HG02798 (cell line): ENCODE measurements around the gene UBE2L3.
A peak's percentile ranks its signal among the peaks of the same experiment; 100 is the strongest.
"Not testable (repeated sequence)": the region's sequence is repeated elsewhere in the genome, so short reads cannot be mapped to it uniquely, and the experiment has no call there.

ENCODE experiments used
- ATAC-seq: cut with Tn5 transposase; IDR thresholded peaks from one replicate; pipeline ENCODE4 v1.9.1; 2021; ENCODE audit warnings: mild to moderate bottlenecking; ENCODE audit not compliant: unreplicated experiment, poor library complexity

The UBE2L3 gene

DNA sequence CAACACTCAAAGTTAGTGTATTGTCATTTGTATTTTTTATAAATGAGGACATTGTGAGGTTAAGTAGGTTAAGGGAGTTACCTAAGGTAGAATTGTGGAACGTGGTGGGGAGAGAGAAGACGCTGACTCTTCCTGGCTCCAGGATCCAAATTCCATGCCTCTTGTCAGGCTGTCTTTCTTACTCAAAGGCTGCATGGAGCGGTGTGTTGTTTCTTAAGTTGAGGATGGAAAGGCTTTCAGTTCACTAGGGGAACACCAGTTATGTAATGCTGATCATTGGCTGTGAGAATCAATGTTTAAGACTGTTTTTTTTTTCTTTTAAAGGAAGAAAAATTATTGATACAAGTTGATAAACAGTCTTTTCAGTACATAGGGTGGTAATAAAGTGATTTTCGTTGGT lies 2.9 kb downstream of the UBE2L3 start:
- ATAC-seq, result no peak

DNA sequence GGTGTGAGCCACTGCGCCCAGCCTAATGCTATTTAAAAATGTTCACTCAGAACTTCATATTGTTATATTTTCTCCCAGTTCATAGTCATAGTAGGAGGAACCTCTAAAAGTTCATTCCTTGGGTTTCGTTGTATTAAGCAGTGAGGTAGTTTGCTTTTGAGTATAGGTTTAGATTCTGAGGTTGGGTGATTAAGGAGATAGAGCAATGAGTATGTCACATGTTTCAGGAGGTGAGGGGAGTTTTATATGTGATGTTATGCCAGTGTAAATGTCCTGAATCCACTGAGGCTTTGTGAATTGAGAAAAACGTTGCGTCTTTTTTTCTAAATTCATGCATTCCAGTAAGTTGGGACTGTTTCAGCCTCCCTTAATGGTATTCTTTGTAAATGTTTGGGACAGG lies 4.2 kb downstream of the UBE2L3 start:
- no peak for ATAC-seq

DNA sequence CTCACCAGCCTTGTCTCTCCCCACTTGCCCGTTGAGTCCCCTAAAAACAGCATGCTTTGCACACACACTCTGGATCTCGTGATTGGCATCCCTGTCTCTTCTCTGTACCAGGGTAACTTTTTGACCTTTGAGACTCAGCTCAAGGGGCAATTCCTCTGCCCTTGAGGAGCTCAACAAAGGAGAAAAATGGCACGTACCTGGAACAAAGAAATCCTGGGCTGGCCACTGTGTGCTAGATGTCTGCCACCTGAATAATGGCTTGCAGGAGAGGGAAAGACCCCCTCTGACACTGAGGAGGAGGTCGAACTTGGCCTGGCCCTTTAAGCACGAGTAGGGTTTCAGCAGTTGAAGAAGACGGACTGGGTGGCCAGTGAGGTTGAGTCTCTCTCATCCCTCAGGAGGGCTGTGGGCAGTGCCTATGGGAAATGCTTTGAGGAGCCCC lies 5.8 kb downstream of the UBE2L3 start:
- ATAC-seq, result no peak

DNA sequence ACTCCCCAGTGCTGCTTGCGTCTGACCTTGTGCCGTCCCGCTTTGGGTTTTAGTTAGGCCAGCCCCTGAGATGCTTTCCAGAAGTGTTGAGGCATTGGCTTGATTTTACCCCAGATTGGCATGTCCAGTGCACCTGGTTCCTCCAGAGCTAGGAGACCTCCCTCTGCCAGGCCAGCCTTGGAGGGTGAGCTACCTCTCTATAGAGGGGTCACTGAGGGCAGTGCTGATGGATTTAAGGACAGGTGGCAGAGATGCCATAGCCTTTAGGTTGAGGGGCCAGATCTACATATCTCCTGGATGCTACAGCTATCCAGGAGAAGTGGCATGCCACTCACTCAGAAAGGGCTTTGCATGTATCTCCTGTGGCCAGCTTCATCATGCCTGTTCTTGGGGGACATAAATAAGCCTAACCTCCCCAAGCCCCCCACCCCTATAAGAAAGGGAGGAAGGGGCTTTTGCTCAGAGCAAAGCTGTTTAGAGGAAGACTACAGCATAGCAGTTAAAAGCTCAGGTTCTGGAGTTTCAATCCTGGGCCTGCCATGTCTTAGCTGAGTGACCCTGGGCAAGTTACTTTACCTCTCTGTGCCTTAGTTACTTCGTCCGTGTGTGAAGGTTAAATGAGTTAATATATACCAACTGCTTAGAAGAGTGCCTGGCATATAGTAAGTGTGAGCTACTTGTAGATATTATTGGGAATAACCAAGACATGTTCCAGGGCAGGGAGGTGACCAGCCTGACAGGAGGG lies 6.4 kb downstream of the UBE2L3 start:
- no peak for ATAC-seq

DNA sequence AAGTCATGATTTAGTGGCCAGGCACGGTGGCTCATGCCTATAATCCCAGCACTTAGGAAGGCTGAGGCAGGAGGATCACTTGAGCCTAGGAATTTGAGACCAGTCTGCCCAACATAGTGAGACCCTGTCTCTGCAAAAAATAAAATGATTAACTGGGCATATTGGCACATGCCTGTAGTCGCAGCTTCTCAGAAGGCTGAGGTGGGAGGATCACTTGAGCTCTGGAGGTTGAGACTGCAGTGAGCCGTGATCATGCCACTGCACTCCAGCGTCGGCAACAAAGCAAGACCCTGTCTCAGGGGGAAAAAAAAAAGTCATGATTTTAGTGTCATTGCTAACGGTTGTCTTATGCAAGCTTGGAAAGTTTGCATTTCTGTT lies 11.9 kb downstream of the UBE2L3 start:
- ATAC-seq, result no peak

DNA sequence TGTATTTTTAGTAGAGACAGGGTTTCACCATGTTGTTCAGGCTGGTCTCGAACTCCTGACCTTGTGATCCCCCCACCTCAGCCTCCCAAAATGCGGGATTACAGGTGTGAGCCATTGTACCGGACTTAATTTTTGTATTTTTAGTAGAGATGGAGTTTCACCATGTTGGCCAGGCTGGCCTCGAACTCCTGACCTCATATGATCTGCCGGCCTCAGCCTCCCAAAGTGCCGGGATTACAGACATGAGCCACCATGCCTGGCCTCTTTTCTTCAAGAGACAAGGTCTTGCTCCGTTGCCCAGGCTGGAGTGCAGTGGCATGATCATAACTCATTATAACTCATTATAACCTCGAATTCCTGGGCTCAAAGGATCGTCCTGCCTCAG lies 13.1 kb downstream of the UBE2L3 start:
- not testable (repeated sequence) for ATAC-seq

DNA sequence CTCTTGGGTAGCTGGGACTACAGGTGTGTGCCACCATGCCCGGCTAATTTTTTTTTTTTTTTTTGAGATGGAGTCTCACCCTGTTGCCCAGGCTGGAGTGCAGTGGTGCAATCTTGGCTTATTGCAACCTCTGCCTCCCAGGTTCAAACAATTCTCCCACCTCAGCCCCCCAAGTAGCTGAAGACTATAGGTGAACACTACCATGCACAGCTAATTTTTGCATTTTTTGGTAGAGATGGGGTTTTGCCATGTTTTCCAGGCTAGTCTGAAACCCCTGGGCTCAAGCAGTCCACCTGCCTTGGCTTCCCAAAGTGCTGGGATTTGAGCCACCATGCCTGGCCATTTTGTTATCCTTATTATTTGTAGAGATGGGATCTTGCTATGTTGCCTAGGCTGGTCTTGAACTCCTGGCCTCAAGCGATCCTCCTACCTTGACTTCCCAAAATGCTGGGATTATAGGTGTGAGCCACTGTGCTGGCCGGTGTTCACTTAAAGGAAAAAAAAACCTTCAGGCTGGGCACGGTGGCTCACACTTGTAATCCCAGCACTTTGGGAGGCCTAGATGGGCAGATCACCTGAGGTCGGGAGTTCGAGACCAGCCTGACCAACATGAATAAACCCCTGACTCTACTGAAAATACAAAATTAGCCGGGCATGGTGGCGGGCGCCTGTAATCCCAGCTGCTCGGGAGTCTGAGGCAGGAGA lies 13.6 kb downstream of the UBE2L3 start:
- not testable (repeated sequence) for ATAC-seq

DNA sequence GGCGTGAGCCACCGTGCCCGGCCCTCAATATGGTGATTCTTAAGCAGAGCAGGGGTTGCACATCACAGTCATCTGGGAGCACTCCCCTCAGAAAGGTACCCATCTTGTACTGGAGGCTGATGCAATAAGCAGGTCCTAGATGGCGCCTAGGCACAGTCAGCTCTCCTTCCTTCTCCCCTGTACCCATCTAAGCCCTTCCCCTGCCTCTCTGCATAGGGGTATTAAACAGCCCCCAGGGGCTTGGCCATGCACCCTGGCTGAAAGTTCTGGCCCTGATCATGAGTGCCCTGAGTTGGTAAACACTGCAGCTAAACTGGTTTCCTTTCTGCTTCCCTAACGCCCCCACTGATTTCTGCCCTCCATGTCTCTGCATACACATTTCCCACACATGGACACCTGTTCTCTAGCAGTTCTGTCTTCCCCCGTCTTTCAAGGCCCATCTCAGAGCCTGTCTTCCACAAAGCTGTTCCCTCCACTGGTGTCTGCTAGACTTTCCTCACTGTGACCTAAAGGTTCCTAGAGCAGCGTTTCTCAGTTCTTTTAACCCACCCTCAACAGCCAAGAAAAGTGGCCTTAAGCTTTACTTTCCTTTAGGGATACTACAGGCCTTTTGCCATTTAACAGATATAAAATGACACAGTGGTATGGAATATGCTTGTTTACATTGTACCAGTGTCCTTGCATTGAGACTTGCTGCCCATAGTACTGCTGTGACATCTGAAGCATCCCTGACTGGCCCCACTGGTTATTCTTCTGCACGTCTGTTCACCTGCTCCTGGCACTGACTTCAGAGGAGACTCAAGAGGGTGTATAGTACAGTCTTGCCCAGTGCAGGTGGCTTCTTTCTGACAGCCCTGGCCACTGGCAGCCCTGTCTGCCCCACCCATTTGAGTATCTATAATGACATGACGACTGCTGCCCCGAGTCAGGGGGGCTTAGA lies 15.6 kb downstream of the UBE2L3 start:
- no peak for ATAC-seq

DNA sequence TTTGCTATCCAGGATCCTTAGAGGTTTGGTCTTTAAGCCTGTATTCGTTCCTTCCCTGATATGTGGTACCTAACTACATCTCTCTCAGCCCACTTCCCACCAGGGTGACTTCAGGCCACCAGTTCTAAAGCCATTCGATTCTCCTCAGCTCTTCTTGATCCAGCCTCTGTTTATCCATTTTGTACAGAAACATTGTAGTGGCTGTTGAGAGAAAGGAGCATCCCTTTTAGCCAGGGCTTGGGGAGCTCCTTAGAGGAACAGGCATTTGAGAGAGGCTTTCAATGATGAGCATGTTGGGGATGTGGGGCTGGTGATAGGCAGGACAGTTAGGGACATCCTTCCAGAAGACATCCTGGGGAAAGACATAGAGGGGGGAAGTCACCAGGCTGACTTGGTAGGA lies 17.9 kb downstream of the UBE2L3 start:
- no peak for ATAC-seq

DNA sequence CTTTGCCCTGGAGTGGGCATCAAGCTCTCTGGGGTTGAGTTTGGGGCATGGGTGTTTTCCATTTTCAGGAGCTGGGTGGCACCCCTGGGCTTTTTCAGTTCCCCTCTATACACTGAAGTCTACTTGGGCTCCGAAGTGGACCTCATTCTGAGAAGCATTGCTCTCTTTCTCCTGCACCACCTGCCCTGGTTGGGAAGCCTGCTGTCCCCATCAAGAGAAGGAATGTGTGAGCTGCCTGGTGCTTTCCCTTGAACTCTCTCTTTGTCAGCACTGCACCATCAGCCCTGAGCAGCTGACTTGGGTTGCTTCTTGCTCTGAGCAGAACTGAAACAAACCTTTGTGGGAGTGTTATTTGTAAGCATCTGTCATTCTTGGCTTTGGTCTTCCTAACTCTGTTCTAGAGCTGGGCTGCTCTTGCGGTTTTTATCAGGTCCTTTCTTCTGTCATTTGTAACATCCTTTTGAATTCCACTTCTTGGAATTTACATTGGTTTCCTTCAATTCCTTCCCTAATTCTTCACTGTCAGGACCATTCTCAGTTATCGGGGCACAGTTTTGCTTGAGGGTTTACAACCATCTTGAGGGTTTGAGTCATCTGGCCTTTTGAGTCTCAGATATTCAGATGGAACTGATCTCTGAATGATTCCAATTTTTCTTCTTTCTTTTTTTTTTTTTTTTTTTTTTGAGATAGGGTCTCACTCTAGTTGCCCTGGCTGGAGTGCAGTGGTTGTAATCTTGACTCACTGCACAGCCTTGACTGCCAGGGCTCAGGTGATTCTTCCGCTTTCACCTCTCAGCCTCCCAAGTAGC lies 20.5 kb downstream of the UBE2L3 start:
- ATAC-seq, result peak; percentile 89

DNA sequence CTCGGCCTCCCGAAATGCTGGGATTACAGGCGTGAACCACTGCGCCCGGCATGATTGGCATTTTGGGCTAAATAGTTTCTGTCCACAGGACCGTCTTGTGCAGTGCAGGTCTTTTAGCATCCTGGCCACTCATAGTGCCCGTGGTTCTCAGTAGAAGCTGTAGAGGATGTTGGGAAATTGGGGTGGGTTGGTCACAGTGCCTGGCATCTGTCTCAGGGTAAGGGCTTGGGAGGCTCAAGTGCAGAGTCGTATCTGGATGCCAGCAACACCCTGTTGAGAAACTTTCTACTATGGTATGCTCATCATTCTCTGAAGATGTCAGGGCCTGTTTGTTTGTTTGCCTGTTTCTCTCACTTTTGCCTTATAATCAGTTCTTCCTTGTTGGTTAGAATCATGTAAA lies 21.9 kb downstream of the UBE2L3 start:
- no peak for ATAC-seq

DNA sequence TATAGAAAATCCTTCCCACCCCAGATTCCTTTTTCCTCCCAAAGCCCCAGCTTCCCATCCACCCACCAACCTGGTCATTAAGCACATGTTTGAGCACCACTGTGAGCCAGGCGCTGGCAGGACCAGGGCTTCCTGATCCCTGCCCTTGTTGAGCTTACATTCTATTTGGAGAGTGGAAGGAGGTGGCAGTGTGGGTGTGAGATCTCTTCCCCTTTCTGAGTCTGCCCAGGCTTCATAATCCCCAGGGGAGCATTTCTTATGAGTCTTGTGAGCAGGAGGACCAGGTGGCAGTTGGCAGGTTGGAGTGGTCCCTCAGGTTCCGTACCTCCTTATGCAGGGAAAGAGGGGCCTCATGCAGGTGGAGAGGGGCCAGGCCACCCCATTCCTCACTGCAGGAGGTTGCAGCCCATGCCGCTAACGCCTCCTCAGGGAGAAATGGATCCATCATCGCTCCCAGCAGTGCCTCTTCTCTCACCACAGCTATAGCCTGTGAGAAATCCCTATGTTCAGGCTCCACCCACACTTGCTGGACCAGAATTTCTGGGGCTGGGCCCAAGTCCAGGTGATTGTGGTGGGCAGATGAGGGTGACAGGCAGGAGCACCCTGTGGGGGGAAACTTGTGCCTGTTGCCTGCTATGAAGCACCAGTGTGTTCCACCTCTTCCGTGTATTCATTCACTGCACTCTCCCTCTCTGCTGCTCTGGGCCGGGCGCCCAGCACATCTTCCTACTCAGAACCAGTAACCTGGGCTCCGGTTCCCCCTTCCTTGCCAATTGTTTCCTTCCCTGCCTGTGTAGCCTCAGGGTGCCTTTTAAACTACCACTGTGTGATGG lies 23.5 kb downstream of the UBE2L3 start:
- ATAC-seq, result no peak

DNA sequence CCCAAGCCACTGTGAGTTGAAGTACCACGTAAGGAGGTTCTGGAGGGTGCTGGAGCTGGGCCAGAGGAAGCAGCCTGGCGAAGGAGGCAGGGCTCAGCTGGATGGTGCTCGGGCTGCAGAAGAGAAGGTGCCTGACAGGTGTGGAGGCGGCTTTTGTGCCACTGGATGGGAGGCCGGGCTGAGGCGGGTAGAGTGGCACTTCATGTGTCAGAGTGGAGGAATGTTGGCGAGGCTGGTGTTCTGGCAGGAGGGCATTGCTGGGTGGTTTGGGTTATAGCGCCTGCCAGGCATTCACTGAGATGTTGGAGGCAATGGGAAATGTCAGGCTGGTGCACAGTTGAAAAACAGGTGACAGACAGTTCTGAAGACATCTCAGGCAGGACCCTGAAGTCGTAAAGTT lies 24.2 kb downstream of the UBE2L3 start:
- no peak for ATAC-seq

DNA sequence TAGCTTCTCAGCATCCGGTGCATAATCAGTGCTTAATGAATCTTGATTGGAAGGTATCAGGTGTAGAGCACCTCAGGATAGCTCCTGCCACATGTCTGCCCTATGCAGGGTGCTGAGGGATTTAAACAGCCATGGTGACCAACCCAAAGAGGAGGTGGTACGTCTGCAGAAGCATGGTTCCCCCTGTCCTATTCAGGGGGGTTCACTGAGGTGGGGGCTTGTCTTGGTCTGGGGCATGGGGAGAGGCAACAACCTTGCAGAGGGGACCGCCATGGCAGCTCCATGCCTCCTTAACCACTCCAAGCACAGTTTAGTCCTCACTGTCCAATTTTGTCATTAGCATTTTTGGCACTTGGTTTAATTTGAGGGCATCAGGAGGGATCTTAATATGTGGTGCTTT lies 24.9 kb downstream of the UBE2L3 start:
- ATAC-seq, result no peak

DNA sequence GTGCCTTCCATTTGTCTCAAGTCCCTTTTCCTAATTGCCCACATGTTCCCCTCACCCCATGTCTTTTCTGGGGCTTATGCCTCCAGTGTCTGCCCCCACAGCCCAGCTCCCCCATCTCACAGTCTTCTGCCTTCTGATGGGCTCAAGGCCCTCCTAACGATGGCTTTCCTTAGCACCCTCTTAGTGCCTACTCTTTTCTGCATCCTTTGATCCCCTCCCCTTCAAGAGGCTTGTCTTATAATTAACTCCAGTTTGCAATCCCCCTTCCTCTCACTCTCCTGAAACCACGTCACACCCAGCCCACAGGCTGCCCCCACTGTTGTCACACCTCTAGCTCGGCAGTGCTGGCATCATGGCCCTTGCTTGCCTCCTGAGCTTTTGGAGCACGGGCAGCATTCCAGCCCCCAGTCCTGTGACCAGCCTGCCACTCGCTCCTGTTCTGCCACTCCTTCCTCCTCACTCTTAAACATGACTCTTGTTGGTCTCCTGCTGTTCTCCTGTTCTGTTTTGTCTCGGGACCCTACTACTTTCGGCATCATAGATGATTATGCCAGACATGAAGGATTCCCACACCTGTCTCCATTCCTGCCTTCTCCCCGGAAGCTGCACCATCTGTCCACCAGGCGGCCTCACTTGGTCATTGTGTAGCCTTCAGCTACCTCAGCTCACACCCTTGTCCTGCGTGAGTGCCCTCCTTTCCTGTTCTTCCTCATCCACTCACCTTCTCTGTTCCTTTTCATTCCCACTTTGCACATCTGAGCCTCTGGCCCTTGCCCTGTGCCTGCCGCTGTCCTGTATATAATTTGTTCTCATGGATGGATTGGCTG lies 26.1 kb downstream of the UBE2L3 start:
- ATAC-seq, result no peak

DNA sequence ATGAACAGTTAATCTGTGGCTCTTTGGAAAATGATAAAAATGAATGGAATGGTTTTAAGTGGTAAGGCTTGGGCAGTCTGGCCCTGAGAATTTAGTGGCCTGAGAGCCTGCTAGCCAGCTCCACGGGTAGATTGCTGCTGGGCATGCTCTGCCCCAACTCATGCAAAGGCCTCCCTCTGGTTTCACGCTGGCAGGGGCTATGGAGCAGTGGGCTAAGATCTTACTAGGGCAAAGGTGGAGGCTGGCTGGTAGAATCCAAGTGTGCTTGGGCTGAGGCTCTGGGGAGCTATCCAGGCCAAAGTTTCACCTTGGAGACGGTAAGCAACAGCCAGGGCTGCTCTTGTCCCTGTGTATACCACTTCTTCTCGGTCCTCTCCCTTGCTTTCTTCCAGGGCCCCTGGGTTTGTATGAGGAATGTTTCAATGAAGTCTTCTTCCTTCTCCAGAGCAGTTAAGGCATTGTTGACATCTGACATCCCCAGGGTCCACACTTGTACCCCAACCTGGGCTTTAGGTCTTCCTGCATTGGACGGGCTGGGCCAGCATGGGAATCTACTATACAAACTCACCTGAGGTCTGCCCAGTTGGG lies 27.4 kb downstream of the UBE2L3 start:
- no peak for ATAC-seq

DNA sequence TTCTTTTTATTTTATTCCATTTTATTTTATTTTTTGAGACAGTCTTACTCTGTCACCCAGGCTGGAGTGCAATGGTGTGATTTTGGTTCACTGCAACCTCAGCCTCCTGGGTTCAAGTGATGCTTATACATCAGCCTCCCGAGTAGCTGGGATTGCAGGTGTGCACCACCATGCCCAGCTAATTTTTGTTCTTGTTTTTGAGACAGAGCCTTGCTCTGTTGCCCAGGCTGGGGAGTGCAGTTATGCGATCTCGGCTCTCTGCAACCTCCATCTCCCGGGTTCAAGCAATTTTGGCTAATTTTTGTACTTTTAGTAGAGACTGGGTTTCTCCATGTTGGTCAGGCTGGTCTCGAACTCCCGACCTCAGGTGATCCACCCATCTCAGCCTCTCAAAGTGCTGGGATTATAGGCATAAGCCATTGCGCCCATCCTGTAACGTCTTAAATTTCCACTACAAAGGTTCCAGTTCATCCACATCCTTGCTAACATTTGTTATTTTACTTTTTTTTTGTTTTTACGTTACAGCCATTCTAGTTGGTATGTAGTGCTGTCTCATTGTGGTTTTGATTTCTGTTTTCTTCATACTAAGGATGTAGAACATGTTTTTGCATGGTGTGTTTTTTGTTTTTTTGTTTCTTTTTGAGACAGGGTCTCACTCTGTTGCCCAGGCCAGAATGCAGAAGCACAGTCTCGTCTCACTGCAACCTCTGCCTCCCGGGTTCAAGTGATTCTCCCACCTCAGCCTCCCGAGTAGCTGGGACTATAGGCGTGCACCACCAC lies 29.0 kb downstream of the UBE2L3 start:
- not testable (repeated sequence) for ATAC-seq
